HEK293T (cell line): ENCODE results near the gene NEU1.

Experiments
- BHLHE40 ChIP-seq: fragments of 450-650 bp; IDR thresholded peaks from 2 replicates; pipeline ENCODE4 v1.6.1; 2016; ENCODE audit warnings: mild to moderate bottlenecking, moderate library complexity, borderline replicate concordance
- LEF1 ChIP-seq: fragments of 450-650 bp; IDR thresholded peaks from 2 replicates; pipeline ENCODE4 v1.6.1; 2017; ENCODE audit warnings: mild to moderate bottlenecking, borderline replicate concordance
- ZNF384 ChIP-seq: fragments of 450-650 bp; IDR thresholded peaks from 2 replicates; pipeline ENCODE4 v1.6.1; 2016

- TF ChIP-seq BHLHE40 (no peak), ZNF384 (no peak), LEF1 (no peak)
Measured at GRCh38 chr6:31858707-31859106, 3.9 kb downstream of the NEU1 start.
